MM.1S (cell line): ENCODE results near the gene TAS2R39.

Source experiments
- DNase-seq: peaks from one replicate; pipeline ENCODE4 v3.0.0-alpha.2; 2015
- H2AFZ ChIP-seq: fragments of 300-600 bp; sonication (generic); 2 replicates; pipeline ENCODE4 v1.6.0; 2016; ENCODE audit warnings: antibody characterized with exemption, low read length
- H3F3A ChIP-seq: fragments of 300-600 bp; sonication (generic); 2 replicates; pipeline ENCODE4 v1.6.1; 2016; ENCODE audit warnings: mild to moderate bottlenecking, antibody characterized with exemption, low read length, moderate library complexity, mixed read lengths; ENCODE audit not compliant: insufficient read depth
- H3K27ac ChIP-seq: fragments of 300-600 bp; sonication (generic); 2 replicates; pipeline ENCODE4 v1.5.1; 2016; ENCODE audit warnings: mild to moderate bottlenecking, low read length
- H3K27me3 ChIP-seq: fragments of 300-600 bp; sonication (generic); replicated peaks from 2 replicates; pipeline ENCODE4 v1.6.0; 2016; ENCODE audit warnings: low read length; ENCODE audit not compliant: insufficient read depth
- H3K36me3 ChIP-seq: fragments of 300-600 bp; sonication (generic); replicated peaks from 2 replicates; pipeline ENCODE4 v1.6.1; 2016; ENCODE audit warnings: mild to moderate bottlenecking, low read length, mixed read lengths; ENCODE audit not compliant: insufficient read depth
- H3K4me1 ChIP-seq: fragments of 300-600 bp; sonication (generic); 2 replicates; pipeline ENCODE4 v1.6.1; 2016; ENCODE audit warnings: low read length, mixed read lengths
- H3K4me2 ChIP-seq: fragments of 300-600 bp; sonication (generic); 2 replicates; pipeline ENCODE4 v1.6.0; 2016; ENCODE audit warnings: low read depth, low read length
- H3K4me3 ChIP-seq: fragments of 300-600 bp; sonication (generic); 2 replicates; pipeline ENCODE4 v1.5.1; 2016; ENCODE audit warnings: low read length, mixed read lengths
- H3K79me2 ChIP-seq: fragments of 300-600 bp; sonication (generic); 2 replicates; pipeline ENCODE4 v1.6.1; 2016; ENCODE audit warnings: mixed run types, low read length, mixed read lengths
- H3K9ac ChIP-seq: fragments of 300-600 bp; sonication (generic); 2 replicates; pipeline ENCODE4 v1.6.1; 2016; ENCODE audit warnings: low read length, mixed read lengths
- H3K9me2 ChIP-seq: fragments of 300-600 bp; sonication (generic); replicated peaks from 2 replicates; pipeline ENCODE4 v1.6.1; 2016; ENCODE audit warnings: mild to moderate bottlenecking, low read length, mixed read lengths; ENCODE audit not compliant: insufficient read depth
- H3K9me3 ChIP-seq: fragments of 300-600 bp; sonication (generic); replicated peaks from 2 replicates; pipeline ENCODE4 v1.6.1; 2016; ENCODE audit warnings: mild to moderate bottlenecking, low read length, mixed read lengths; ENCODE audit not compliant: insufficient read depth
- H4K20me1 ChIP-seq: fragments of 300-600 bp; sonication (generic); 2 replicates; pipeline ENCODE4 v1.6.1; 2016; ENCODE audit warnings: mild to moderate bottlenecking, low read length, moderate library complexity, mixed read lengths; ENCODE audit not compliant: insufficient read depth
- CTCF ChIP-seq: fragments of 300-600 bp; sonication (generic); IDR thresholded peaks from 2 replicates; pipeline ENCODE4 v1.5.1; 2016; ENCODE audit warnings: antibody characterized with exemption, low read length, mixed read lengths
- EZH2 ChIP-seq: fragments of 300-600 bp; sonication (generic); optimal IDR thresholded peaks from 2 replicates; pipeline ENCODE3; 2017; ENCODE audit warnings: low read depth, mild to moderate bottlenecking, antibody characterized with exemption, low read length, mixed read lengths
- EZH2phosphoT487 ChIP-seq: fragments of 300-600 bp; sonication (generic); IDR thresholded peaks from 2 replicates; pipeline ENCODE4 v1.6.1; 2018; ENCODE audit warnings: antibody characterized with exemption, low read length

TAS2R39 gene

GRCh38 chr7:143185551-143185950, 2.3 kb downstream of the TAS2R39 start:
- TF ChIP-seq EZH2phosphoT487 (no peak), CTCF (no peak), EZH2 (no peak)
- Histone ChIP-seq H3K79me2 (no peaks in the 10 kb centered on the region), H3K27ac (no peak overlapping the region), H3K27me3 (no peaks in the 10 kb centered on the region), H2AFZ (no peak overlapping the region), H3K4me1 (no peaks in the 10 kb centered on the region), H3K4me3 (no peak overlapping the region), H3K36me3 (no peaks in the 10 kb centered on the region), H4K20me1 (no peaks in the 10 kb centered on the region), H3K9ac (no peak overlapping the region), H3F3A (no peaks in the 10 kb centered on the region), H3K9me3 (no peaks in the 10 kb centered on the region), H3K4me2 (no peak overlapping the region), H3K9me2 (no peaks in the 10 kb centered on the region)
- no peak for DNase-seq

- no peak overlapping the region for H2AFZ ChIP-seq
- DNase-seq, result no peak
Observed at GRCh38 chr7:143188994-143189393, 5.8 kb downstream of the TAS2R39 start.

GRCh38 chr7:143193880-143194279, 10.7 kb downstream of the TAS2R39 start:
- no peak for TF ChIP-seq EZH2
- TF ChIP-seq EZH2phosphoT487, result no peak
- no peak for TF ChIP-seq CTCF
- H3K4me2 ChIP-seq, result no peak overlapping the region
- no peaks in the 10 kb centered on the region for H3K4me1 ChIP-seq
- H3K9me2 ChIP-seq, result no peaks in the 10 kb centered on the region
- H4K20me1 ChIP-seq, result no peaks in the 10 kb centered on the region
- no peaks in the 10 kb centered on the region for H3K9me3 ChIP-seq
- H3K27me3 ChIP-seq, result no peaks in the 10 kb centered on the region
- H3F3A ChIP-seq, result no peaks in the 10 kb centered on the region
- H2AFZ ChIP-seq, result no peak overlapping the region
- no peaks in the 10 kb centered on the region for H3K36me3 ChIP-seq
- no peak overlapping the region for H3K27ac ChIP-seq
- H3K9ac ChIP-seq, result no peak overlapping the region
- DNase-seq, result no peak
- no peaks in the 10 kb centered on the region for H3K79me2 ChIP-seq
- H3K4me3 ChIP-seq, result no peak overlapping the region

More at GRCh38 chr7:143188994-143189393, 5.8 kb downstream of the TAS2R39 start:
- Histone ChIP-seq H3K4me1 (no peaks in the 10 kb centered on the region), H3F3A (no peaks in the 10 kb centered on the region), H4K20me1 (no peaks in the 10 kb centered on the region), H3K27ac (no peak overlapping the region), H3K79me2 (no peaks in the 10 kb centered on the region), H3K36me3 (no peaks in the 10 kb centered on the region), H3K9ac (no peak overlapping the region), H3K9me2 (no peaks in the 10 kb centered on the region), H3K4me3 (no peak overlapping the region), H3K9me3 (no peaks in the 10 kb centered on the region), H3K4me2 (no peak overlapping the region), H3K27me3 (no peaks in the 10 kb centered on the region)
- TF ChIP-seq EZH2phosphoT487 (no peak), EZH2 (no peak), CTCF (no peak)
